Skeletal muscle satellite cell (primary cell): ENCODE data around the gene CACUL1.
"Not testable (repeated sequence)": the region's sequence is repeated elsewhere in the genome, so short reads cannot be mapped to it uniquely, and the experiment has no call there.

Experiments
- H3K27me3 ChIP-seq: 2 replicates; pipeline ENCODE4 v1.7.0; 2013; ENCODE audit warnings: low read length; ENCODE audit not compliant: control insufficient read depth, insufficient read depth
- H3K36me3 ChIP-seq: 2 replicates; pipeline ENCODE4 v1.7.0; 2013; ENCODE audit warnings: mild to moderate bottlenecking, control low read depth, low read length; ENCODE audit not compliant: insufficient read depth
- H3K4me1 ChIP-seq: 2 replicates; pipeline ENCODE4 v1.7.0; 2013; ENCODE audit warnings: low read length; ENCODE audit not compliant: control insufficient read depth, insufficient read depth
- H3K4me2 ChIP-seq: 2 replicates; pipeline ENCODE4 v1.7.0; 2013; ENCODE audit warnings: mild to moderate bottlenecking, low read length
- H3K4me3 ChIP-seq: 2 replicates; pipeline ENCODE4 v1.7.0; 2013; ENCODE audit warnings: low read length
- H3K9ac ChIP-seq: 2 replicates; pipeline ENCODE4 v1.7.0; 2013; ENCODE audit warnings: mild to moderate bottlenecking, low read depth, low read length, moderate library complexity
- H3K9me3 ChIP-seq: replicated peaks from 2 replicates; pipeline ENCODE4 v1.7.0; 2013; ENCODE audit warnings: mild to moderate bottlenecking, control low read depth, low read length

CACUL1 gene

DNA sequence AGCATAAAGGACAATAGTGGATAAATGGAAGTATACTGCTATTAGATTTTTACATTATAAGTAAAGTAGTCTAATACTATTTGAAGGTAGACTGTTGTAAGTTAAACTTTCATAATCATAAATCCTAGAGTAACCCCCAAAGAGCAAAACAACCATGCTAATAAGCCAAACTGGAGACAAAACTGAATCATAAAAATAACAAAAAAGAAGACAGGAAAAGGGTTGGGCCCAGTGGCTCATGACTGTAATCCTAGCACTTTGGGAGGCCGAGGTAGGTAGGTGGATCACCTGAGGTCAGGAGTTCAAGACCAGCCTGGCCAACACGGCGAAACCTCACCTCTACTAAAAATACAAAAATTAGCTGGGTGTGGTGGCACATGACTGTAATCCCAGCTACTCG is 9.7 kb downstream of the CACUL1 start:
- Histone ChIP-seq H3K36me3 (no peaks in the 10 kb centered on the region), H3K4me2 (peak overlapping the region; percentile 69), H3K9me3 (no peaks in the 10 kb centered on the region), H3K4me3 (peak overlapping the region; percentile 41), H3K27me3 (no peaks in the 10 kb centered on the region), H3K9ac (peak overlapping the region; percentile 29), H3K4me1 (peaks cover 50% of the 10 kb centered on the region)

DNA sequence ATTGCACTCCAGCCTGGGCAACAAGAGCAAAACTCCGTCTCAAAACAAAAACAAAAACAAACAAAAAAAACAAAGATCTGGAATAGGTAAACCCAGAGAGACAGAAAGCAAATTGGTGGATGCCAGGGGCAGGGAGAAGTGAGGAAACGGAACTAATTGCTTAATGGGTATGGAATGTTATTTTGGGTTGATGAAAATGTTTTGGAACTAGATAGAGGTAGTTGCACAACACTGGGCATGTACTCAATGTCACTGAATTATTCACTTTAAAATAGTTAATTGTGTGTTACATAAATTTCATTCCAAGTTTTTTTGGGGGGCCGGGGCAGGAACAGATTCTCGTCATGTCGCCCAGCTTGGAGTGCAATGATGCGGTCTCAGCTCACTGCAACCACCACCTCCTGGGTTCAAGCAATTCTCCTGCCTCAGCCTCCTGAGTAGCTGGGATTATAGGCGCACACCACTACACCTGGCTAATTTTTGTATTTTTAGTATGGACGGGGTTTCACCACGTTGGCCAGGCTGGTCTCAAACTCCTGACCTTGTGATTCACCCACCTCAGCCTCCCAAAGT is 10.3 kb downstream of the CACUL1 start:
- Histone ChIP-seq H3K9ac (peak overlapping the region; percentile 29), H3K4me1 (peaks cover 50% of the 10 kb centered on the region), H3K4me2 (peak overlapping the region; percentile 69), H3K4me3 (peak overlapping the region; percentile 41)
- not testable (repeated sequence) for H3K9me3 ChIP-seq, H3K36me3 ChIP-seq, H3K27me3 ChIP-seq

DNA sequence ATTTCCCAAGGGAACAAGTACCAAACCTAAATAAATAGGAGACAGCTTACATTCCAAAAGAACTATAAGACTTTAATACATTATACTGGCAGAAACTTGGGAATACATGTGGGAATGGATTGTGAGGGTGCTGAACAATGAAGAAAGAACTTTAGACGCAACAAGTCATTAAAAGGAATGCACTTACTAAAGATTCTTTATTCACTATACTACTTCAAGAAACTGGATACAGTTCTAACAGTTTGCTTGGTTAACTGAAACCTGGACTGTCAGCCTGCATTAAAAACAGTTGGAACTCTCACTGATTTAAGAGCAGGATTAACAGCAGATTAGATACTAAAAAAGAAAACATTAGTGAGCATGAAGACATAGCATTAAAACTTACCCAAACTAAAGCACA is 12.0 kb downstream of the CACUL1 start:
- no peaks in the 10 kb centered on the region for H3K36me3 ChIP-seq
- H3K4me2 ChIP-seq, result peak overlapping the region; percentile 36
- peak overlapping the region; percentile 33 for H3K4me3 ChIP-seq
- peak overlapping the region; percentile 9 for H3K9ac ChIP-seq
- no peaks in the 10 kb centered on the region for H3K9me3 ChIP-seq
- H3K27me3 ChIP-seq, result no peaks in the 10 kb centered on the region
- H3K4me1 ChIP-seq, result peaks cover 50% of the 10 kb centered on the region

DNA sequence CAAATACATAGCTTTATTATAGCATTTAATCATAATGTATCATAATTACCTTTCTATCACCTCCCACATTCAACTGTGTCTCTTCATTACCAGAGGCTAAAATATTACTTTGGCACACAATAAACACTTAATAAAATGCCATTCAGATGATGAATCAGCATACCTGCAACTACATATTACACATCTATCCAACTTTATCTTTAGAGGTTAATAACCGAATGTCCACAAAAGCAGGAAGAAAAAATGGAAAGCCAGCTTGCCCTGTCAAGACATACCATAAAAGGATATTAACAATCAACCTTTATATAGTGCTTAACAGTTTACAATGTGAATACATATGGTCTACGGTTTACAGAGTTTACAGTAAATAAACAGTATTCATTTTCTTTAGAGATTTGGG is 12.7 kb downstream of the CACUL1 start:
- no peaks in the 10 kb centered on the region for H3K36me3 ChIP-seq
- H3K9ac ChIP-seq, result peak overlapping the region; percentile 9
- H3K4me3 ChIP-seq, result no peak overlapping the region
- H3K27me3 ChIP-seq, result no peaks in the 10 kb centered on the region
- H3K4me2 ChIP-seq, result peak overlapping the region; percentile 36
- H3K4me1 ChIP-seq, result peaks cover 50% of the 10 kb centered on the region
- no peaks in the 10 kb centered on the region for H3K9me3 ChIP-seq

DNA sequence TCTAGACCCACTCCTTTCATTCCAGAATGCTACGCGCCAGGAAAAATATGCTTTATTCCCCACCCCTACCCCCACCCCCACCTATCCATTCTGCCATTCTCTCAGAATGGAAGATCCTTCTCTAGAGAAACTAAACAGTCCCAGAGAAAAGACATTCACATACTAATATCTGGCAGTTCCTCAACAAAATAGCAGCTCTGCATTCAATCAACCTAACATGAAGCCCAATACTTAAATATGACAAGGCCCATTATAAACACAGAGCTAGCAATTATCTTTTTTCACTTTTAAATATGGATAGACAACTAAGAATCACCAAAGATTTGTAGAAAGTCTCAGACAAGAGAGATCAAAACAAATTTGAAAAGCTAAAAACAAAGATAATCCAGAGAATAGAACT is 16.4 kb downstream of the CACUL1 start:
- Histone ChIP-seq H3K4me3 (no peak overlapping the region), H3K9me3 (no peaks in the 10 kb centered on the region), H3K27me3 (no peaks in the 10 kb centered on the region), H3K36me3 (no peaks in the 10 kb centered on the region), H3K9ac (no peak overlapping the region), H3K4me2 (no peak overlapping the region), H3K4me1 (peaks cover 20% of the 10 kb centered on the region)

DNA sequence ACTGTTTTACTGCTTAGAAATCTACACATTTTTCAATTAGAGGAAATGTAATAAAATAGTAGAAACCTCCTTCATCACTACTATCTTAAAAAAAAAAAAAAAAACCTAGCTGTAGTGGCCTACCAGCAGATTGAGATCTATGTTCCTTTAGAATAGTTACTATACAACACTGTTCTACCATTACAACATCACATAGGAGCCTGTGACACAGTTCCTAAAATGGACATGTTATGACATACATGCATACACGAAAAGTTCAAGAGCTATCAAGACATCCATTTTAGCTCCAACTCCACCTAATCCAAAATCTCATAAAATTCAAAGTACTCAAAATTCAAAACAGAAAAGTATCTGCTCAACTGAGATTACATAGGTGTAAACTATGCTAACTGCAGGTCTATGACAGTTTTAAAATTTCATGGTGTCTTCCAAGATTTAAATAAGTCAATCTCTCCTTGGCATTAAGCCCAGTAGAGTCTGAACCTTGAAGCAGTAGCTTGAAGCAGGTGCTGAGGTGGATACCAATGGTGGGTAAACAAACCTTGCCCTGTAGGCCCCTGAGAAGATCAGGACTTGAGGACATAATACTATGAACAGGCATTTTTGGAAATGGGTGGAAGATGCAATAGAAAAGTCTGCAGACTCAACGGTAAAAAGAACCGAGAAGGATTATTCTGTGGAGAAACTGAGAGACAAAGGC is 17.0 kb downstream of the CACUL1 start:
- no peaks in the 10 kb centered on the region for H3K27me3 ChIP-seq
- H3K9me3 ChIP-seq, result no peaks in the 10 kb centered on the region
- no peak overlapping the region for H3K4me2 ChIP-seq
- no peak overlapping the region for H3K4me3 ChIP-seq
- no peaks in the 10 kb centered on the region for H3K36me3 ChIP-seq
- no peak overlapping the region for H3K9ac ChIP-seq
- peaks cover 14% of the 10 kb centered on the region for H3K4me1 ChIP-seq

DNA sequence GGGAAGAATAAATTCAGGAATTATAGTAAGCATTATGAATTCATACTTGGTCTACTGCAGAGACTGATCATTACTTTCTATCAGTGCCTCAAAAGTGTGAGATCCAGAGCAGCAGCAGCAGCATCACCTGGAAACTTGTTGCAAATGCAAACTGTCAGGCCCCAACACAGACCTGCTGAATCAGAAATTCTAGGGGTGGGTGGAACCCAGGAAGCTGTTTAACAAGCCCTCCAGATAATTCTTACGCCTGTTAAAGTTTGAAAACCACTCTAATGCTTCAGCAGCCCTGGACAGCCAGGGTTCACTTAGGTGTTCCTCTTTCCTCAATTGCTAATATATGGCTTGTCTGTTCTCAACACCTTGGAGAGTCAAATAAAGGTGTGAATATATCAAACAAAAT is 19.5 kb downstream of the CACUL1 start:
- Histone ChIP-seq H3K4me3 (no peak overlapping the region), H3K36me3 (no peaks in the 10 kb centered on the region), H3K9ac (no peak overlapping the region), H3K4me2 (no peak overlapping the region), H3K27me3 (no peaks in the 10 kb centered on the region), H3K4me1 (no peaks in the 10 kb centered on the region), H3K9me3 (no peaks in the 10 kb centered on the region)

DNA sequence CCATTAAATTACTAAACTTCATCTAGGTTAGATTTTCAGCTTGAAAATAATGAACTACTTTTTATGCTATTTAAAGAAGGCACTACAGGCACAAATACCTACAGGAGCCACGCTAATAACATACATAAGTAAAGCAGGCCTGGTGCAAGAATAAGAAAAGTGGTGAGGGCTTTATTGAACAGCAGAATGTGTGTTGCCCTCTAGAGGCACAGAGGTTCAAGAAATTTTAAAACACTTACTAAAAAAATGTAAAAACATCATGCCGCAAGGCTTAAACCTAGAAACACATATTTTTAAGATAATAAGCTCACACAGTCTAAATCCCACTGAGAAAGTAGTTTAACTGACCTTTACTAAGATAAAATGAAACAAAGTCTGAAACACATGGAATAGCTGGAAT is 20.3 kb downstream of the CACUL1 start:
- no peaks in the 10 kb centered on the region for H3K36me3 ChIP-seq
- no peak overlapping the region for H3K4me2 ChIP-seq
- H3K4me1 ChIP-seq, result peaks cover 4% of the 10 kb centered on the region
- H3K9ac ChIP-seq, result no peak overlapping the region
- H3K27me3 ChIP-seq, result no peaks in the 10 kb centered on the region
- no peak overlapping the region for H3K4me3 ChIP-seq
- no peaks in the 10 kb centered on the region for H3K9me3 ChIP-seq

DNA sequence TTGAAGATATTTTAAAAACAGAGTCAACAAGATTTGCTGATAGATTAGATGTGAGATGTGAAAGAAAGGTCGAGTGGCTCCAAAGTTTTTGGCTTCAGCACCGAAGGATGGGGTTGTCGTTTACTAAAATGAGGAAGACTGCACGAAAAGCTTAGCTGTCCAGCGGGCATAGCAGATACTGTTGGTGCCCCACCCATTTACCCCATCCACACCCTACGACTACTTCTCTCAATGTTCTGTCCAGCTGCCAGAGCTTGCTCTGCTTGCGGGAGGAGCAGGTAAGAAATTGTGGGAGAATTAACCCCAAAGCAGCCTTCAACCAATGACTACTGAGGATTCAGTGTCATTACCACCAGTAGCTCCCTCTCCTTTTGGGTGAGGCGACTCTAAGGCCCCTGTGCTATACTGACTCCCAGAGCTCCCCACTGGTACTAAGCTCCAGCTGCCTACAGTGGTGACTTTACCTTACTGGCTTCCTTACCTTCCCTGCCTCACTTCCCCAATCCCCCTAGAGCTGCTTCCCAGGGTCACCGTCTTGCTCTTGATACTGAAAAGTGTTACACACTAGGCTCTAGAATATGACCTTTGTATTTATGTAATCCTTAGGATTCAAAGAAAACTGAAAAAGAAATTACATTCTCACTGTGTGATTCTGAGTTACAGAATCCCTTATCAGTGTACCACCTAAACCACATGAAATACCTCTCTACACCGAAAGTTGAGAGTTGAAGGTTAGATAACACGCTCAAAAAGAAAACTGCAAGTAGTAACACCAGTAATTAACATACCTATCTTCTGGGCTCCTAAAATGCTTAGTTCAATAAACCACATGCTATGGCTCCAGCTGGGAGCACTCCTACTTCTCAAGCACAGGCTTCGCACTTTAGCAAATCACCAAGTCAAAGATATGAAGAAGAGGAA is 22.3 kb downstream of the CACUL1 start:
- H3K4me1 ChIP-seq, result peaks cover 5% of the 10 kb centered on the region
- H3K4me3 ChIP-seq, result no peak overlapping the region
- H3K4me2 ChIP-seq, result no peak overlapping the region
- H3K9me3 ChIP-seq, result no peaks in the 10 kb centered on the region
- H3K36me3 ChIP-seq, result no peaks in the 10 kb centered on the region
- no peak overlapping the region for H3K9ac ChIP-seq
- H3K27me3 ChIP-seq, result no peaks in the 10 kb centered on the region

DNA sequence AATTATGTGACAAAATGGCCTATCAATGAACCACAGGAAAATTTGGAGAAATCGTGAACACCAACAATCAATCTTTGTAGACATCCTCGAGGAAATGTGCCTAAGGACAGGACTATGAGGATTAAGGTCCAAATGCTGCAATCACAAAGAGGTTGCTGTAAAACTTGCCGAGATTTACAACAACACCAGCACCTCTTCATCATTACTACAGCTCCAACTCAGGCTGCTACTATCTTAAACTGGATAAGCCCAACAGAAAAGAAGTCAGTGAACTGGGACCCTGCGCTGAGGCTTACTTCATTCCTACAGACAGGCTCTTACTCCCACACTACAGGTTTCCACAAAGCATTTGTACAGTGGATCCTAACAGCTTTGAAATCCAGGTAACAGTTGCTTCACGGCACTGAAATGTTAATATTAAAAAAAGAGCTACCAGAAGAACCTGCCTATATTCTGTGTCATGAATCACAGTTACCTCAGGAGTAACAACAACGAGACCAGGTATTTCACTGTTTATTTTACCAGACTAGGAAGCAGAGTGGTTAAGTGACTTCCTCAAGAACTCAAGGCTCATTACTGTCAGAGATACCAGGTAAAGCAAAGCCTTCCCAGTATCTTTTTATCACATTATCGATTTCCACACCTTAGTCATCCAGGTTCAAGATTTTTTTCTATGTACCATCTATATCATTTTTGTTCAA is 23.9 kb downstream of the CACUL1 start:
- no peak overlapping the region for H3K4me2 ChIP-seq
- no peaks in the 10 kb centered on the region for H3K36me3 ChIP-seq
- H3K27me3 ChIP-seq, result no peaks in the 10 kb centered on the region
- no peak overlapping the region for H3K4me3 ChIP-seq
- no peaks in the 10 kb centered on the region for H3K9me3 ChIP-seq
- no peak overlapping the region for H3K9ac ChIP-seq
- peaks cover 12% of the 10 kb centered on the region for H3K4me1 ChIP-seq

DNA sequence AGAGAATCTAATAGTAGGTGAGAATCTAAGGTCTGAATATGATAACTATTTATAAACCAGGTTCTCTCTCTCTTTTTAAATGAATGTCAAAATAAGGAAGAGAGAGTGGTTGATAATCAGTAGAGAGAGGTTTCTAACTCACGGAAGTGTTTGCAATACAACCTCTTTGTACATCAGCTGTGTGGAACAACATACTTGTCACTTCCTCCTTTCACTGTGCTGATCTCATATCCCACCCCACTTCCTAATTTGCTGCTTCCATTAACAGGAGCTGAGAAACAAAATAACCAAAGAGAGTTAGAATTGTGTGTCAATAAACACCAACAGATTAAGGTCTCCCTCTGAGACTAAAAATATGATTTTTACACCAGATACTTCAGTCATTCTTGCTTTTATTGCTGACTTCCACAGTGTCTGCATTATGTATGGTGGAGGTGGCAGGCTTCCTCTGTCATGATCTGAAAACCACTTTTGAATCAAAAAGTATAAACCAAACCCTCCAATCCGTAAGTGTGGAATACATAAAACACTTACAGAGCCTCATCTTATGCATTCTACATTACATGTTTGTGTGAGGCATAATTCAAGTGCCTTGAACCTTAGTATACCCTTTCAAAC is 25.0 kb downstream of the CACUL1 start:
- H3K27me3 ChIP-seq, result no peaks in the 10 kb centered on the region
- no peak overlapping the region for H3K9ac ChIP-seq
- no peaks in the 10 kb centered on the region for H3K9me3 ChIP-seq
- H3K4me1 ChIP-seq, result peaks cover 13% of the 10 kb centered on the region
- H3K36me3 ChIP-seq, result no peaks in the 10 kb centered on the region
- no peak overlapping the region for H3K4me2 ChIP-seq
- no peak overlapping the region for H3K4me3 ChIP-seq
